Upper lobe of left lung (tissue), 4 donors: Measurements from ENCODE around the gene EPS8.

Experiments
- CTCF ChIP-seq, 6 experiments: fragments of 450-650 bp in 4 of 6; fragments of 200-600 bp in 2 of 6; sonication (generic) in 2 of 6; IDR thresholded peaks; one replicate each; pipeline ENCODE4 v1.5.1; 2016 to 2019; ENCODE audit warnings: antibody characterized with exemption in 6 of 6
- EP300 ChIP-seq, 4 donors: sonication (generic); formaldehyde crosslinking; IDR thresholded peaks; one replicate each; pipeline ENCODE4 v1.5.1; 2017; ENCODE audit warnings: antibody characterized with exemption in 4 of 4, control low read depth in 2 of 4
- POLR2A ChIP-seq, 4 donors: fragments of 450-650 bp; IDR thresholded peaks; one replicate each; pipeline ENCODE4 v1.5.1; 2016 to 2017; ENCODE audit warnings: antibody characterized with exemption in 4 of 4, mild to moderate bottlenecking in 2 of 4
- POLR2AphosphoS5 ChIP-seq, 2 donors: sonication (generic); formaldehyde crosslinking; IDR thresholded peaks; one replicate each; pipeline ENCODE4 v1.5.1; 2017; ENCODE audit warnings: antibody characterized with exemption in 2 of 2

- no peak for TF ChIP-seq EP300 (IDR thresholded peaks at IDR 0.05)
- TF ChIP-seq POLR2A (IDR thresholded peaks at IDR 0.05), result no peak
- TF ChIP-seq CTCF (IDR thresholded peaks at IDR 0.05), result no peak
- TF ChIP-seq POLR2AphosphoS5 (IDR thresholded peaks at IDR 0.05), result no peak
These were observed 106.4 kb downstream of the EPS8 start for GRCh38 chr12:15682826-15683225.
